SIG-M5 treated with dmso at 0.1 percent for 504 hours (cell line): ENCODE results near the gene IRF6.

Source experiments
- DNase-seq: peaks from one replicate; lab custom pipeline; 2025; ENCODE audit not compliant: unreplicated experiment; lab: John Stamatoyannopoulos, UW

Gene IRF6

GRCh38 chr1:209761011-209761635 is 44.8 kb downstream of the IRF6 start:
- no peak for DNase-seq

- DNase-seq, result no peak
Measured at GRCh38 chr1:209759829-209760359, 46.0 kb downstream of the IRF6 start.

GRCh38 chr1:209758400-209758799 is 47.5 kb downstream of the IRF6 start:
- no peak for DNase-seq

- DNase-seq, result peak; percentile 80
Measured at GRCh38 chr1:209756615-209757445, 49.1 kb downstream of the IRF6 start.

GRCh38 chr1:209755926-209756614 is 49.9 kb downstream of the IRF6 start, which contains the start of gene TRAF3IP3:
TSS of gene TRAF3IP3 (plus strand) at chr1:209756053. CDS start at chr1:209760040, 3,987 bp downstream.
- peak; percentile 99 for DNase-seq

DNA sequence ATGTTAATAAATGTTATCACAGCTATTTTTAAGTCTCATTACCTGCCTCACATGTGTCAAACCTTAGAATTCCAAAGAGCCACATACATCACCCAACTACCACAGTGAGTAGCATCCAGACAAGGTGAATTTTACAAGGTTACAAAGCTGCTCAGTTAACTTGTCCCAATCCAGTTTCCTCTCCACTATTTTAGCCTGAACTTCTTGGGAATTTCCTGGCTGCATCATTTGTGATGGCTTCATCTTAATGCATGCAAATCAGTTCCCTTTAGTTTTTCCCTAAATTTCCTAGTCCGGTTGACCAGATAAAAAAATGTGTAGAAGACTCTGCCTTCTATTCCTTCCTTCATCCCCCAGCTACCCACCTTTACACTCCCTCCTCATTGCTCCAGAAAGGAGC is 50.7 kb downstream of the IRF6 start:
- no peak for DNase-seq

GRCh38 chr1:209752890-209753289 is 53.1 kb downstream of the IRF6 start:
- no peak for DNase-seq

DNA sequence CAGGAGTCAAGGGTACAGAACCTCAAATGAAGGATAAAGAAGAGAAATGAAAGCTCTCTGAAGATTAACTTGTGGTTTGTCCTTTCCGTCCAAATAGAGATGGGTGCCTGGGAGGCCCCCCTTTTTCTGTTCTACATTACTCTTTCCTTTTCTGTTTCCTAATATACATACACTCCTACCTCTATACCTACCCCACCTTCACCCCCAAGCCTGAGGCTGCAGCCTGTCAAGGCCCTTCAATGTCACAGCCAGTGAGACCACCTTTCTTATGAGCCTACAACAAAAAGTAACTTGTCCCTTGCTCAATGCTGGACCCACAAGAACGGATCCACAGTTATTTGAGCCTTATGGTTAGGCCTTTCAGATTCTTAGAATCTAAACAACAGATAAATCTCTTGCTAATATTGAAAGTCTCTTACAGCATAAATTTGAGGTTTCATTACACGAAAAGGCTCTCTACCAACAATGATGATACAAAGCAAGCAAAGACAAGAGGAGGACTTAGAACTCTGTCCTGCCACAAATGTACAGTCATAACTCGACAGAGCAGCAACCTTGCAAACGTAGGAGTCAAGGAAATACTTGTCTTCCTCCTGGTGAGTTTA is 54.2 kb downstream of the IRF6 start:
- no peak for DNase-seq

DNA sequence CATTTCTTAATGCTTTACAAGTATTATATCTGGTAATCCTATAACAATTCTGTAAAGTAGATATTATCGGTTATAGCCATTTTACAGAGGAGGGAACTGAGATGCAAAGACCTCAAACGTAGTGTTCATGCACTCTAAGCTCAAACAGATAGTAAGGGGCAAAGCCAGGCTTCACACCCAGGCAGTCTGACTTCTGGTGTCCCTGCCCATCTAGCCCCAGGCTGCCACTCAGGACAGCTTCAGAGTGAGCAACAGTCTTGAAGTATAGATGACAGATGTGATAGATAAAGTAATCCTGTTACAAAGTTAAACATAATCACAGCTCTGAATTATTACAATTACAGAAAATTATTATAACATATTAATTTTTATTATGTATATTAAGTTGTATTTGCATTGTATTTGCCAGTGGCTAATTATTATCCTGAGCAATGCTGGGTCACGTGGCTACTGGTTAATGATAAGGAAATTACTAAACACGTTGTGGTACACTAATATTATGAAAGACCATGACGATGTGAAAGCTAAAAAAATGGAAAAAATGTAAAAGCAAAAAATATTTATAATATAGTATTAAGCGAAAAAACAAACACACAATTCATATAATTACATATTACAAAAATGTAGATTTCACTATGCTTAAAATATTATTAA is 56.1 kb downstream of the IRF6 start:
- DNase-seq, result no peak

DNA sequence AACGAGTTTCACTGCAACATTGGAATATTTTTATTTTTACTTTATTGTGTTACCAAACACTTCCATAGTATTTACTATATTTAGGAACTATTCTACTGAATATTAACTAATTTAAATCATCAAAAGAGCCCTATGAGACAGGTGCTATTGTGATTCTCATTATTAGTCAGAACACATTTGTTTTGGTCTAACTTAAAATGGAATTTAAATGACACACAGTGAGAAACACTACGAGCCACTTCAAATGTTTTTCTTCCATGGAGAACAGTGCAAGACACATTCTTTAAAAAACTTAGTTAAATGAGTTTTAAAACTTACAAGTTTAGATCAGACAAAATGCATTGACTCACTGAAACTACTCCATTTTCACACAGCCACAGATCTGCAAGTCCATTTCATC is 56.7 kb downstream of the IRF6 start:
- no peak for DNase-seq

DNA sequence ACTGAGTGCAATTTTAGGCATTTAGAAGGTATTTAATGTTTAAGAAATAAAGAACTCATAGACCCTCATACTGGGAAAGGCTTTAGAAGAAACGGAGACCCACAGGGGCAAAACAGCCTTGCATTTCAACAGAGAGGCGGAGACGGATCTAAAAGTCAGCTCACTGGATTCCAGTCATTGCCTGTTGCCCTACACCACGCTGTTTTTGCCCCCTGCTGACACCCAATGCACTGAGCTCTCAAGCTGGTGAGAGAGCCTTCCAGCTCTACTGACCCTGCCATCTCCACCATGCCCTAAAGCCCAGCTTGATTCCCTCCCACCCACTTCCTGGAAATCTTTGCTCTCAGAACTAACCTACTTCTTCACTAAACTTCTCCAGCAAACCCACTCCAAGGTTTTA is 57.3 kb downstream of the IRF6 start:
- DNase-seq, result no peak

GRCh38 chr1:209747580-209748262 is 58.2 kb downstream of the IRF6 start:
- peak; percentile 77 for DNase-seq

- DNase-seq, result no peak
Measured at GRCh38 chr1:209746451-209747165, 59.3 kb downstream of the IRF6 start.

DNA sequence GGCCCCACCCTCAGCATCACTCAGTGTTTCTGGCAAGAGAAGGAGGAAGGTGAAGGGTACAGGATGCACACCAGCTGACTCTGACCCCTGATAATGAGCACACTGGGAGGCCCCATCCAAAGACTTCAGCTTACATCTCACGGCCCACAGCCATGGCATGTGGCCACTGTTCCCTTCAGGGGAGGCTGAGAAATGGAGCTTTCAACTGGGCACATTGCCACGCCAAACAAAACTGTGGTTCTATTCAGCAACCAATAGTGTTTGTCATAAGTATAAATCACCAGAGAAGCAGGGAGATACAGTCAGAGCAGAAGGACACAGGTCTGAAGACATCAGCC is 62.8 kb downstream of the IRF6 start:
- no peak for DNase-seq

DNA sequence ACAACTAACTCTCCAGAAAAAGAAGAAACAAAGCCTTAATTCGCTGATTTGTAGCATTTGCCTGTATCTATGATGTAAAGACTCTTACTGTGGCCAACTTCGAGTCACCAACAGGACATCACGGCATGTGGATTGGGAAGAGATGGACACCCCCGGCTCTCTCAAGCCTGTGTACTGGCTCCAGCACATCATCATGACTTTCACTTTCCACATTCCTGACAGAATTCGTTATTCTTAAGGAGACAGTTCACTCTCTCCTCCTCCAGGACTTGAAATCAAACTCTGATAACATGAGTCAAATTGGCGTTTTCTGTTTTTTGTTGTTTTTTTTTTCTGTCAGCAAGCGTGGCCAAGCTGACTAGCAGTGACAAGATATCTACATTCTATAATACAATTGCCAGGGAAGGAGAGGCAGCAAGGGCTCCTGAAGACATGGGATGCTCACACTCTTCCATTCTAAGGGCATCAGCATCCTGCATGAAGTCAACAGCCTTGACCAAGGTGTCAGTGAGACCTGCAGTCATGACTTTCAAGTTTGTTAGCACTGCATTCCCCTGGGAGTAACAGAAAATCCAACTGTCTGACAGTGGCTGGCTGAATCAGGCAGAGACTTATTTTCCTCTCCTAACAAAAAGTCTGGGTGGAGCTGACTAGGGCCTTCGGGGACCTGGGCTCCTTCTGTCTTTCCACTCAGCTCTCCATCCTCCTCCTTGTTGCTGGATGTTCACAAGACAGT is 63.4 kb downstream of the IRF6 start:
- DNase-seq, result no peak

DNA sequence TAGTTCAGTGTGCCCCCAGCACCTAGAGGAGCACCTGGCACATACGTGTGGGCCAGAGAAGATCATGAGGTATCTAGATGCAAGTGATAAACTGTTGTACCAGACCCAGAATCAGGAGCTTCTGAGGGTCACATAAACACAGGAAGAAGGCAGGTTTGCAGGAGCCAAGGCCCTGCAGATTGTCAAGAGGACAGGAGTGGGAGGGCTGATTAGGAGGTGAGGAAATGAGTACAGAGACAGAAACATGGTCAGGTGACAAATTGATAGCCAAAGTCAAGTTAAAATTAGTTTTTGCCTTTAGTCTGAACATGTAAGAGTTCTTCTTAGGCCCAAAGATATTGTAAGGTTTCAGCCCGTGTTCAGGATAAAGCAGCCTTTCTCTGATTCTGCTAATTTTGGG is 64.1 kb downstream of the IRF6 start:
- no peak for DNase-seq

DNA sequence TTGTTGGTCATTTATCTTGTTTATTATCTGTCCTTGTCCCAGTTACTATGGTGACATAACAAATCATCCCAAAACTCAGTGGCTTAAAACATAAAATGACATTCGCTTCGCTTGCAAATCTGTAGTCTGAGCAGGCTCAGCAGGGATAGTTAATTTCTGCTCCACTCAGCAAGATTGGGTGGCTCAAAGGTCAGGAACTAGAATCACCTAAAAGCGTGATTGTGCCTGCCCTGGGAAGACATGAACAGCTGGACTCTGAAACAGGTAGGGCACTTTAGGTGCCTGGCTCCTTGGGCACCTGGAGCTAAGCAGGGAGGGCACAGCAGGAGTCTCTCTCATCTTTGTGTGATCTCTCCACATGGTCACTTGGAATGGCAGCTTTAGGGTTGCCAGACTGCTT is 64.7 kb downstream of the IRF6 start:
- no peak for DNase-seq

DNA sequence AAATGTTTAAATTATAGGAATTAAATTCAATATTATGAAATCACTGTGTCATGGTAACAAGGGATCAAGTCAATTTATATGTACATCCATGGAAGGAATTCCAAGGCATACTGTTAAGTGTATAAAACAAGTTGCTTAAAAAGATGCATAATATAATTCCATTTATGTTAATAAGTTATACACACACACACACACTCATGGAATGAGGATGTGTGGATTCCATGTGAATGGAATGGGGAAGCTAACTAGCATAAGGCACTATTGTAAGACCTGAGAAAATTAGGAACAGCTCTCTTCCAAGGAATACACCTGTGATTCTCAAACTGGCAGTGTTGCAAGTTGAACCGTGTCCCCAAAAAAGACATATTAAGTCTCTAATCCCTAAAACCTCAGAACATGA is 67.7 kb downstream of the IRF6 start:
- no peak for DNase-seq

DNA sequence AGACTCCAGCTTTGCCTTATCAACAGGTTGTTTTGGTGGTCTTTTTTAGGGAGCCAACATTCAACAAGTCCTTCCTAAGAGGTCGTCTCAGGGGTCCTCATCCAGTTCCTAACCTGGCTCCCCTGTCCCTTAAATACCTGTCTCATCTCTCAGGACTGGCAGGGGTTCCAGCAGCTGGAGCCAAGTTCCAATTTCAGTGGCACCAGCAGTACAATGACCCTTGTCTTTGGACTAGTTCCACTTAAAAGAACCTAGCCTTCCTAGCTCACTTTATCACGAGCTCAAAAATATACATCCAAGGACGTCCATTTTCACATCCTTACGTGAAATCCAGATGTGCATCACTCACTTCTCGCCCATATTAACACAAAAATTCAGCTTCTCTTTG is 68.8 kb downstream of the IRF6 start:
- no peak for DNase-seq
